CD4-positive, alpha-beta memory T cell (primary cell): ENCODE results near the gene PRDX2. TPM values are rescaled to one million over a fixed set of nuclear protein-coding genes. Genes with fewer than 3 reads are reported as not detected.

Experiments
- CTCF ChIA-PET: fragments of 350-600 bp; sonication (Branson Sonifier 250); formaldehyde crosslinking; loops from one replicate; lab custom pipeline; 2021; ENCODE audit warnings: inconsistent platforms; ENCODE audit not compliant: partially characterized antibody; lab: Charles Lee
- POLR2A ChIA-PET: fragments of 350-600 bp; sonication (Branson Sonifier 250); formaldehyde crosslinking; loops from one replicate; lab custom pipeline; 2021; ENCODE audit not compliant: partially characterized antibody; lab: Charles Lee
- DNase-seq, 5 donors: peaks; one replicate each; pipeline versions ENCODE4 v3.0.0 to v3.0.0-alpha.2; 2020 to 2022; ENCODE audit warnings: mixed read lengths in 1 of 5
- H3K27ac ChIP-seq: one replicate; pipeline ENCODE4 v1.7.0; 2013; ENCODE audit warnings: low read depth, low read length
- H3K27me3 ChIP-seq: 2 replicates; pipeline ENCODE4 v1.7.0; 2013; ENCODE audit warnings: mild to moderate bottlenecking, low read length, moderate library complexity; ENCODE audit not compliant: insufficient read depth
- H3K36me3 ChIP-seq: 2 replicates; pipeline ENCODE4 v1.7.0; 2013; ENCODE audit warnings: mild to moderate bottlenecking, low read length, moderate library complexity; ENCODE audit not compliant: insufficient read depth
- H3K4me1 ChIP-seq: 2 replicates; pipeline ENCODE4 v1.7.0; 2013; ENCODE audit warnings: mild to moderate bottlenecking, low read length, moderate library complexity; ENCODE audit not compliant: insufficient read depth
- H3K4me3 ChIP-seq, 2 donors: one replicate each; pipeline ENCODE4 v1.7.0; 2013; ENCODE audit warnings: low read length in 2 of 2, mild to moderate bottlenecking in 1 of 2
- H3K9me3 ChIP-seq, 2 donors: one replicate each; pipeline ENCODE4 v1.7.0; 2013; ENCODE audit warnings: low read length in 2 of 2, control low read depth in 1 of 2; ENCODE audit not compliant: control insufficient read depth in 1 of 2
- H3K27ac Mint-ChIP-seq, 7 donors: one replicate each; pipeline ENCODE4 v1.8.0; 2020 to 2021; ENCODE audit warnings: mixed read lengths in 7 of 7, mild to moderate bottlenecking in 6 of 7, inconsistent platforms in 3 of 7, moderate library complexity in 3 of 7
- H3K27me3 Mint-ChIP-seq, 2 donors: one replicate each; pipeline ENCODE4 v1.8.0; 2020 to 2021; ENCODE audit warnings: mixed read lengths in 2 of 2
- H3K36me3 Mint-ChIP-seq, 2 donors: one replicate each; pipeline ENCODE4 v1.8.0; 2020 to 2021; ENCODE audit warnings: mixed read lengths in 2 of 2, inconsistent platforms in 1 of 2, mild to moderate bottlenecking in 1 of 2
- H3K4me1 Mint-ChIP-seq, 4 donors: one replicate each; pipeline ENCODE4 v1.8.0; 2020 to 2021; ENCODE audit warnings: mixed read lengths in 4 of 4, mild to moderate bottlenecking in 1 of 4
- H3K4me3 Mint-ChIP-seq, 8 donors: one replicate each; pipeline ENCODE4 v1.8.0; 2020 to 2021; ENCODE audit warnings: mixed read lengths in 8 of 8, mild to moderate bottlenecking in 7 of 8, moderate library complexity in 6 of 8, inconsistent platforms in 3 of 8
- H3K9me3 Mint-ChIP-seq, 8 donors: one replicate each; pipeline ENCODE4 v1.8.0; 2020 to 2021; ENCODE audit warnings: mixed read lengths in 8 of 8, mild to moderate bottlenecking in 5 of 8, inconsistent platforms in 3 of 8, moderate library complexity in 1 of 8
- intact Hi-C: fragments of 100-400 bp; cut with micrococcal nuclease; formaldehyde crosslinking; loops from one replicate; pipeline ENCODE4 v1.15.1; 2023
- polyA plus RNA-seq, 2 donors: library from polyadenylated mRNA; unstranded; fragments of 300-500 nt; fragmentation: Illumina TruSeq; gene quantifications; one replicate each; pipeline ENCODE4 v1.2.3, GENCODE V29; 2021
- total RNA-seq, 2 experiments: library from RNA; stranded (reverse); gene quantifications; one replicate each; pipeline ENCODE4 v1.2.3, GENCODE V29; 2021

Gene PRDX2
- total and polyA plus RNA-seq, 4 experiments from 2014 or later = 116 to 533 (median 193) TPM

GRCh38 chr19:12834976-12835757 is 33.6 kb upstream of the PRDX2 start:
- POLR2A ChIA-PET = no interaction called here
- H3K9me3 Mint-ChIP-seq = peaks cover 0 to 11% (median 4%) of the 10 kb centered on the region in 8 donors
- DNase-seq = no peak

GRCh38 chr19:12834566-12834943 is 33.0 kb upstream of the PRDX2 start, which contains the start of gene RTBDN:
Gene RTBDN, minus strand, starts transcription at chr19:12834579. Its CDS starts 4,600 bp downstream, at chr19:12829979.
- CTCF ChIA-PET = interaction anchor here (0.8 to 2.2 kb wide), 2 partner anchors 14 to 131 kb away, joined by 3 to 7 read pairs; no protein-coding TSS in a partner anchor
- Histone ChIP-seq H3K4me1 (peaks cover 39% of the 10 kb centered on the region), H3K27ac (no peak within 1 kb of the TSS), H3K9me3 (no peaks in the 10 kb centered on the region), H3K4me3 (peak within 1 kb of the TSS in 1 of 2 donors; percentile 13), H3K36me3 (no peaks in the 10 kb centered on the region), H3K27me3 (peaks cover 73% of the 10 kb centered on the region)
- DNase-seq = no peak
- Mint-ChIP-seq H3K36me3 (peaks cover 0 to 4% of the 10 kb centered on the region in 2 donors), H3K9me3 (peaks cover 0 to 11% (median 4%) of the 10 kb centered on the region in 8 donors), H3K27ac (peak within 1 kb of the TSS in 4 of 7 donors; percentile 47 to 90 (median 58)), H3K4me3 (peak within 1 kb of the TSS; percentile 60 to 82 (median 66)), H3K27me3 (peaks cover 66 to 68% of the 10 kb centered on the region in 2 donors), H3K4me1 (peaks cover 16 to 44% (median 32%) of the 10 kb centered on the region in 4 donors)
- intact Hi-C loops = no loop called here
- POLR2A ChIA-PET = interaction anchor here (1.3 kb wide), 1 partner anchor 42 kb away, joined by 3 read pairs; no protein-coding TSS in a partner anchor

More at GRCh38 chr19:12834976-12835757, 33.6 kb upstream of the PRDX2 start:
- Histone ChIP-seq H3K27ac (no peak overlapping the region), H3K27me3 (peaks cover 72% of the 10 kb centered on the region), H3K9me3 (no peaks in the 10 kb centered on the region), H3K4me3 (no peak overlapping the region), H3K36me3 (no peaks in the 10 kb centered on the region), H3K4me1 (peaks cover 39% of the 10 kb centered on the region)
- intact Hi-C loops = no loop called here
- H3K36me3 Mint-ChIP-seq = peaks cover 0 to 4% of the 10 kb centered on the region in 2 donors
- peak overlapping the region in 1 of 7 donors; percentile 55 for H3K27ac Mint-ChIP-seq
- CTCF ChIA-PET = interaction anchor here (2.2 kb wide), 1 partner anchor 13 kb away, joined by 7 read pairs; no protein-coding TSS in a partner anchor
- H3K4me3 Mint-ChIP-seq = peak overlapping the region in 5 of 8 donors; percentile 52 to 82 (median 65)
- H3K4me1 Mint-ChIP-seq = peaks cover 20 to 51% (median 33%) of the 10 kb centered on the region in 4 donors
- peaks cover 65 to 67% of the 10 kb centered on the region in 2 donors for H3K27me3 Mint-ChIP-seq

GRCh38 chr19:12833738-12834565 is 32.4 kb upstream of the PRDX2 start:
- Mint-ChIP-seq H3K4me1 (peaks cover 10 to 38% (median 26%) of the 10 kb centered on the region in 4 donors), H3K27ac (peak overlapping the region in 1 of 7 donors; percentile 55), H3K36me3 (peaks cover 0 to 4% of the 10 kb centered on the region in 2 donors), H3K4me3 (peak overlapping the region in 6 of 8 donors; percentile 52 to 82 (median 65)), H3K27me3 (peaks cover 63 to 64% of the 10 kb centered on the region in 2 donors), H3K9me3 (peaks cover 0 to 9% (median 3%) of the 10 kb centered on the region in 8 donors)
- no peaks in the 10 kb centered on the region for H3K36me3 ChIP-seq
- DNase-seq = no peak
- CTCF ChIA-PET = interaction anchor here (0.8 to 2.2 kb wide), 2 partner anchors 14 to 131 kb away, joined by 3 to 7 read pairs; no protein-coding TSS in a partner anchor
- peak overlapping the region in 1 of 2 donors; percentile 13 for H3K4me3 ChIP-seq
- no peak overlapping the region for H3K27ac ChIP-seq
- POLR2A ChIA-PET = interaction anchor here (1.3 kb wide), 1 partner anchor 41 kb away, joined by 3 read pairs; no protein-coding TSS in a partner anchor
- peaks cover 72% of the 10 kb centered on the region for H3K27me3 ChIP-seq
- no peaks in the 10 kb centered on the region for H3K9me3 ChIP-seq
- intact Hi-C loops = no loop called here
- H3K4me1 ChIP-seq = peaks cover 35% of the 10 kb centered on the region

- peaks cover 9 to 36% (median 25%) of the 10 kb centered on the region in 4 donors for H3K4me1 Mint-ChIP-seq
- H3K36me3 Mint-ChIP-seq = peaks cover 0 to 4% of the 10 kb centered on the region in 2 donors
- H3K27ac Mint-ChIP-seq = peak overlapping the region in 4 of 7 donors; percentile 47 to 90 (median 58)
- peaks cover 75% of the 10 kb centered on the region for H3K27me3 ChIP-seq
- no peak overlapping the region for H3K27ac ChIP-seq
- POLR2A ChIA-PET = interaction anchor here (1.3 kb wide), 1 partner anchor 40 kb away, joined by 3 read pairs; no protein-coding TSS in a partner anchor
- CTCF ChIA-PET = no interaction called here
- peak overlapping the region in 7 of 8 donors; percentile 15 to 68 (median 50) for H3K4me3 Mint-ChIP-seq
- H3K27me3 Mint-ChIP-seq = peaks cover 63 to 68% of the 10 kb centered on the region in 2 donors
- no peak for DNase-seq
- H3K36me3 ChIP-seq = no peaks in the 10 kb centered on the region
- H3K4me3 ChIP-seq = no peak overlapping the region
- intact Hi-C loops = no loop called here
- H3K9me3 ChIP-seq = no peaks in the 10 kb centered on the region
- peaks cover 29% of the 10 kb centered on the region for H3K4me1 ChIP-seq
- peaks cover 0 to 9% (median 3%) of the 10 kb centered on the region in 8 donors for H3K9me3 Mint-ChIP-seq
These were observed 31.8 kb upstream of the PRDX2 start for GRCh38 chr19:12833418-12833737.

GRCh38 chr19:12828494-12828893 is 26.9 kb upstream of the PRDX2 start:
- Histone ChIP-seq H3K9me3 (no peaks in the 10 kb centered on the region), H3K36me3 (no peaks in the 10 kb centered on the region), H3K27me3 (peaks cover 54% of the 10 kb centered on the region), H3K27ac (no peak overlapping the region), H3K4me1 (peaks cover 23% of the 10 kb centered on the region), H3K4me3 (no peak overlapping the region)
- Mint-ChIP-seq H3K27me3 (peaks cover 57 to 61% of the 10 kb centered on the region in 2 donors), H3K36me3 (peaks cover 0 to 2% of the 10 kb centered on the region in 2 donors), H3K27ac (peak overlapping the region in 1 of 7 donors; percentile 30), H3K4me3 (no peak overlapping the region), H3K4me1 (peaks cover 9 to 31% (median 18%) of the 10 kb centered on the region in 4 donors), H3K9me3 (peaks cover 0 to 9% (median 3%) of the 10 kb centered on the region in 8 donors)
- POLR2A ChIA-PET = no interaction called here
- CTCF ChIA-PET = interaction anchor here (0.6 to 2.3 kb wide), 3 partner anchors 9 to 19 kb away, joined by 3 to 9 read pairs (median 3); no protein-coding TSS in a partner anchor
- DNase-seq = no peak
- intact Hi-C loops = no loop called here

GRCh38 chr19:12825254-12826131 is 23.9 kb upstream of the PRDX2 start:
- no peak for DNase-seq
- CTCF ChIA-PET = interaction anchor here (1.1 to 1.5 kb wide), 2 partner anchors 13 to 65 kb away, joined by 3 to 5 read pairs; no protein-coding TSS in a partner anchor
- intact Hi-C loops = no loop called here

More at GRCh38 chr19:12825254-12826131, 23.9 kb upstream of the PRDX2 start:
- Mint-ChIP-seq H3K4me3 (peak overlapping the region in 1 of 8 donors; percentile 66), H3K27me3 (peaks cover 33 to 41% of the 10 kb centered on the region in 2 donors), H3K4me1 (peaks cover 3 to 11% (median 5%) of the 10 kb centered on the region in 4 donors), H3K27ac (peak overlapping the region in 1 of 7 donors; percentile 26), H3K36me3 (peaks cover 0 to 5% of the 10 kb centered on the region in 2 donors), H3K9me3 (peaks cover 0 to 6% (median 4%) of the 10 kb centered on the region in 8 donors)
- POLR2A ChIA-PET = no interaction called here
- H3K27me3 ChIP-seq = peaks cover 32% of the 10 kb centered on the region
- H3K4me3 ChIP-seq = no peak overlapping the region
- no peaks in the 10 kb centered on the region for H3K36me3 ChIP-seq
- H3K9me3 ChIP-seq = no peaks in the 10 kb centered on the region
- H3K27ac ChIP-seq = no peak overlapping the region
- peaks cover 8% of the 10 kb centered on the region for H3K4me1 ChIP-seq
